Left kidney (tissue), 2 donors: ENCODE results near the gene STEEP1. TPM values are rescaled to one million over a fixed set of nuclear protein-coding genes. Genes with fewer than 3 reads are reported as not detected.
"Not testable (repeated sequence)": the region's sequence is repeated elsewhere in the genome, so short reads cannot be mapped to it uniquely, and the experiment has no call there.

ENCODE experiments used
- DNase-seq: peaks from one replicate; pipeline ENCODE4 v3.0.0-alpha.2; 2013
- polyA plus RNA-seq: library from polyadenylated mRNA; unstranded; fragments of 120-200 nt; gene quantifications from one replicate; pipeline ENCODE4 v1.2.1, GENCODE V29; 2013; ENCODE audit not compliant: insufficient read length

The STEEP1 gene
- polyA plus RNA-seq, 1 donor, result 36.9 TPM

GRCh38 chrX:119537487-119537886 is 27.7 kb downstream of the STEEP1 start:
- DNase-seq, result no peak

GRCh38 chrX:119529345-119530276 is 35.6 kb downstream of the STEEP1 start:
- DNase-seq, result no peak

GRCh38 chrX:119523664-119524184 is 41.5 kb downstream of the STEEP1 start:
- DNase-seq, result no peak

GRCh38 chrX:119521246-119521645 is 44.0 kb downstream of the STEEP1 start:
- DNase-seq, result no peak

- DNase-seq, result no peak
Observed at GRCh38 chrX:119518371-119518770, 46.8 kb downstream of the STEEP1 start.

- DNase-seq, result peak; percentile 50
Observed at GRCh38 chrX:119516157-119516702, 49.0 kb downstream of the STEEP1 start.

- DNase-seq, result peak; percentile 38
Observed at GRCh38 chrX:119512146-119512800, 52.9 kb downstream of the STEEP1 start.

GRCh38 chrX:119507206-119507605 is 58.0 kb downstream of the STEEP1 start:
- DNase-seq, result no peak

GRCh38 chrX:119505945-119506344 is 59.3 kb downstream of the STEEP1 start:
- no peak for DNase-seq

GRCh38 chrX:119505145-119505544 is 60.1 kb downstream of the STEEP1 start:
- DNase-seq, result not testable (repeated sequence)

- no peak for DNase-seq
Observed at GRCh38 chrX:119503484-119503861, 61.7 kb downstream of the STEEP1 start.

- no peak for DNase-seq
Observed at GRCh38 chrX:119502727-119503483, 62.3 kb downstream of the STEEP1 start.

GRCh38 chrX:119501511-119502148 is 63.6 kb downstream of the STEEP1 start:
- DNase-seq, result no peak

GRCh38 chrX:119500061-119500800 is 65.0 kb downstream of the STEEP1 start:
- DNase-seq, result no peak

GRCh38 chrX:119497185-119497584 is 68.0 kb downstream of the STEEP1 start:
- no peak for DNase-seq

GRCh38 chrX:119495734-119496726 is 69.2 kb downstream of the STEEP1 start:
- DNase-seq, result no peak

- not testable (repeated sequence) for DNase-seq
Observed at GRCh38 chrX:119493851-119494495, 71.2 kb downstream of the STEEP1 start.

GRCh38 chrX:119492463-119492862 is 72.7 kb downstream of the STEEP1 start:
- no peak for DNase-seq
